Embryonic facial prominence (tissue), 1 donor: ENCODE data around the gene KIAA1671.
"Not testable (repeated sequence)": the region's sequence is repeated elsewhere in the genome, so short reads cannot be mapped to it uniquely, and the experiment has no call there.

Source experiments
- DNase-seq: peaks from one replicate; pipeline ENCODE4 v3.0.0-alpha.2; 2016; ENCODE audit errors: extremely low spot score

KIAA1671 gene

GRCh38 chr22:24951942-24952836, at the start of gene KIAA1671:
Gene KIAA1671 (plus strand): TSS chr22:24952716. CDS start chr22:25028000, 75,284 bp downstream.
- DNase-seq: peak; percentile 41

- DNase-seq: no peak
Observed at GRCh38 chr22:24905909-24906308, 46.6 kb upstream of the KIAA1671 start.

- DNase-seq: not testable (repeated sequence)
Observed at GRCh38 chr22:24907101-24907500, 45.4 kb upstream of the KIAA1671 start.

GRCh38 chr22:24920029-24920428, 32.5 kb upstream of the KIAA1671 start:
- no peak for DNase-seq

GRCh38 chr22:24925586-24926427, 26.7 kb upstream of the KIAA1671 start:
- no peak for DNase-seq

- no peak for DNase-seq
Observed at GRCh38 chr22:24926428-24926725, 26.1 kb upstream of the KIAA1671 start.

GRCh38 chr22:24926849-24927579, 25.5 kb upstream of the KIAA1671 start:
- DNase-seq: no peak

- DNase-seq: no peak
Observed at GRCh38 chr22:24928322-24928721, 24.2 kb upstream of the KIAA1671 start.

- DNase-seq: no peak
Observed at GRCh38 chr22:24930678-24931077, 21.8 kb upstream of the KIAA1671 start.

GRCh38 chr22:24935771-24936483, 16.6 kb upstream of the KIAA1671 start:
- no peak for DNase-seq

GRCh38 chr22:24937114-24937513, 15.4 kb upstream of the KIAA1671 start:
- no peak for DNase-seq

GRCh38 chr22:24938741-24939341, 13.7 kb upstream of the KIAA1671 start:
- DNase-seq: no peak

GRCh38 chr22:24942301-24942700, 10.2 kb upstream of the KIAA1671 start:
- no peak for DNase-seq

GRCh38 chr22:24944217-24944937, 8.1 kb upstream of the KIAA1671 start:
- DNase-seq: no peak

GRCh38 chr22:24945430-24945829, 7.1 kb upstream of the KIAA1671 start:
- DNase-seq: no peak

GRCh38 chr22:24947383-24947782, 5.1 kb upstream of the KIAA1671 start:
- no peak for DNase-seq

GRCh38 chr22:24947881-24948280, 4.6 kb upstream of the KIAA1671 start:
- DNase-seq: no peak

- no peak for DNase-seq
Observed at GRCh38 chr22:24948356-24949202, 3.9 kb upstream of the KIAA1671 start.

- no peak for DNase-seq
Observed at GRCh38 chr22:24950272-24950902, 2.1 kb upstream of the KIAA1671 start.
